Dedifferentiated amniotic fluid mesenchymal stem cell (primary cell): ENCODE measurements around the gene C2CD3.

Experiments used
- DNase-seq: peaks from one replicate; pipeline ENCODE4 v3.0.0-alpha.2; 2016; ENCODE audit errors: extremely low spot score

C2CD3 gene

GRCh38 chr11:74018331-74019005, 152.3 kb downstream of the C2CD3 start:
- DNase-seq, result no peak

- DNase-seq, result no peak
Observed at GRCh38 chr11:74017631-74018030, 153.2 kb downstream of the C2CD3 start.

GRCh38 chr11:74015919-74016684, 154.7 kb downstream of the C2CD3 start:
- DNase-seq, result no peak

- DNase-seq, result no peak
Observed at GRCh38 chr11:74014880-74015279, 155.9 kb downstream of the C2CD3 start.

GRCh38 chr11:74013141-74013540, 157.7 kb downstream of the C2CD3 start:
- DNase-seq, result no peak

- DNase-seq, result no peak
Observed at GRCh38 chr11:74012074-74012809, 158.6 kb downstream of the C2CD3 start.

- no peak for DNase-seq
Observed at GRCh38 chr11:74011360-74012073, 159.3 kb downstream of the C2CD3 start.

- DNase-seq, result no peak
Observed at GRCh38 chr11:74010306-74011300, 160.2 kb downstream of the C2CD3 start.

GRCh38 chr11:74009675-74010305, 161.0 kb downstream of the C2CD3 start:
- no peak for DNase-seq

GRCh38 chr11:74009230-74009547, 161.6 kb downstream of the C2CD3 start:
- DNase-seq, result no peak

GRCh38 chr11:74008373-74009229, 162.2 kb downstream of the C2CD3 start, which contains the start of gene UCP3:
Gene UCP3 (minus strand): TSS chr11:74009085. CDS start chr11:74007042, 2,043 bp downstream.
- DNase-seq, result no peak

- DNase-seq, result no peak
Observed at GRCh38 chr11:74007691-74008372, 163.0 kb downstream of the C2CD3 start.

GRCh38 chr11:74006743-74007304, 164.0 kb downstream of the C2CD3 start:
- no peak for DNase-seq

- no peak for DNase-seq
Observed at GRCh38 chr11:74005721-74006517, 164.9 kb downstream of the C2CD3 start.

- no peak for DNase-seq
Observed at GRCh38 chr11:74004759-74005615, 165.8 kb downstream of the C2CD3 start.

- no peak for DNase-seq
Observed at GRCh38 chr11:74004046-74004695, 166.6 kb downstream of the C2CD3 start.
